Lower leg skin (tissue), 4 donors: Measurements from ENCODE around the gene TFAP2E. TPM values are rescaled to one million over a fixed set of nuclear protein-coding genes. Genes with fewer than 3 reads are reported as not detected.

Experiments
- DNase-seq, 2 donors: peaks; one replicate each; pipeline ENCODE4 v3.0.0-alpha.2; 2019; ENCODE audit warnings: low spot score in 2 of 2
- H3K4me3 ChIP-seq: fragments of 200-600 bp; sonication (generic); 2 replicates; pipeline ENCODE4 v1.5.1; 2017; ENCODE audit warnings: mild to moderate bottlenecking, low read depth; ENCODE audit not compliant: poor library complexity, severe bottlenecking
- CTCF ChIP-seq, 3 donors: fragments of 450-650 bp; IDR thresholded peaks; one replicate each; pipeline ENCODE4 v1.5.1; 2016; ENCODE audit warnings: antibody characterized with exemption in 3 of 3, mild to moderate bottlenecking in 3 of 3, moderate library complexity in 2 of 3
- POLR2A ChIP-seq, 2 donors: fragments of 450-650 bp; IDR thresholded peaks; one replicate each; pipeline ENCODE4 v1.6.1; 2016 to 2017; ENCODE audit warnings: antibody characterized with exemption in 2 of 2, mild to moderate bottlenecking in 1 of 2, moderate library complexity in 1 of 2
- WGBS, 2 donors: methylation state at CpG; one replicate each; pipeline ENCODE4 v1.1.5; 2018; 5-methylcytosine and 5-hydroxymethylcytosine counted together
- intact Hi-C: fragments of 100-400 bp; cut with DNase I; formaldehyde crosslinking; loops from one replicate; pipeline ENCODE4 v1.15.0; 2023; ENCODE audit warnings: low total_unique reads
- total RNA-seq, 4 donors: library from RNA; depleted of rRNA; stranded (reverse); fragments of >200 nt; gene quantifications; one replicate each; pipeline ENCODE4 v1.1.0, GENCODE V29; 2016

Gene TFAP2E
- total RNA-seq, 4 donors from 2014 or later = 4.2 to 5.7 (median 4.8) TPM

DNA sequence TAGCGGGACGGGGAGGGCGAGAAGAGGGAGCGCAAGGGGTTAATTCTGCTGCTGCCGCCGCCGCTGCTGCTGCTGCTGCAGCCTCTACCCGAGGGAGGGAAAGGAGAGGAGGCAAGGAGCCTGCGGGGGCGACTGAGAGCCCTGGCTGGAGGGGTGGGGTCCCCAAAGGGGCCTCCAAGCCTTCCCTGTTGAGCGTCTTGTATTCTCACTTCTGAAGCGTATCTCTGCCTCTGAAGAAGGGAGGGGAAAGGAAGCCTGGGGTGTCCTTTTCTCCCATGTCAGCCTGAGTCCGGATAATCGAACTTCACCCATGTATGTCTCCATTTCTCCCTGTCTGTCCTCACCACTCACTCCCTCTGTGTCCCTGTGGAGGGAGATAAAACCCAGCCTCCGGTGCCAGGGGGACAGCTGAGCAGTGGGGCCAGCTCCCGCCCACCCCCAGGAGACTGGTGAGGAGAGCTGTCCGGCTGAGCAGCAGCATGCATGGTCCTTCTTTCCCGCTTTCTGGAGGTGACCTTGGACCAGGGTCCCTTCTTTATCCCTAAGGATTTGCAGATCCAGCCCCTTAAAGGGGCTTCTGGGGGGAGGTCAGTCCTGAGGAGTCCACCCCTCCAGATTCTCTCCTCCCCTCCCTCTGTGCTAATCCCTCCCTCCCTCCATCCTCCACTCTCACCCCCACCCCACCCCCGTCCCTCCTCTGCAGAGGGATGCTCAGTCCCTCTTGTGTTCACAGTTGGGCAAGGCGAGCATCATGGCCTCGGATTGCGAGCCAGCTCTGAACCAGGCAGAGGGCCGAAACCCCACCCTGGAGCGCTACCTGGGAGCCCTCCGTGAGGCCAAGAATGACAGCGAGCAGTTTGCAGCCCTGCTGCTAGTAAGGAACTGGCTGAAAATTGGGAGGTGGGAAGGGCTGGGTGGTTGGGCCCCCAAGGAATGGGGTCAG is 14.5 kb upstream of the TFAP2E start:
- peak in 1 of 2 donors; percentile 86 for DNase-seq
- H3K4me3 ChIP-seq = peak overlapping the region; percentile 83
- intact Hi-C loops = no loop called here
- WGBS, 2 donors = 24% methylated on average over 26 of the region's 26 CpGs
- TF ChIP-seq CTCF (IDR thresholded peaks at IDR 0.05) (no peak), POLR2A (IDR thresholded peaks at IDR 0.05) (no peak)

DNA sequence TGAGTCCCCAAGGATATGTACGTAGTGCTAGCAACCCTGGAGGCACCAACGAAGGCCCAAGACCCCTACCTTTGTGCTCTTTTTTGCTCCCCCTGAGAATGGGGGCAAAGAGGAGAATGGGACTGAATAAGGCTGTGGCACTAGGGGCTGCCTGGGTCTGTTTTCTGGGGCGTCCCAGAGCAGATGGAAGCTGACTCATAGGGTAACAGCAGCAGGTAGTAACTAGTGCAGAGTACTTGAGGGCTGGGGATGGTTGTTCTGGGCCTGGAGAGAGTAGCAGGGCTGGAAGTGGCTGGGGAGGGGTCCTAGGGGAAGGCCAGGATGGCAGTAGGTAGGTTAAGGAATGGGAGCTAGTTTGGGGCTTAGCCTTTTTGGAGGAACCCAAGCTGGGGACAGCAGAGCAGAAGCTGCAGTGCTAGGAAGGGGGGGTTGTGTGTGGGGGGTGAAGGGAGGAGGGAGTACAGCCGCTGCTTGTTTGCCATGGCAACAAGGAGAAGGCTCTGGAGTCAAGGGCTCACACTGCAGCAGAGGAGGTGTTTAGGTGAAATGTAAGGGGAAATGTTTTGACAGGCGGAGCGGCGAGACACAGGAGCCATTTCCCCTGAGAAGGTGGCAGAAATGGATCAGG is 13.7 kb upstream of the TFAP2E start:
- no peak for DNase-seq
- no peak for TF ChIP-seq CTCF (IDR thresholded peaks at IDR 0.05)
- intact Hi-C loops = no loop called here
- WGBS, 2 donors = 73 to 75% methylated on average over 7 of the region's 7 CpGs
- no peak overlapping the region for H3K4me3 ChIP-seq

- intact Hi-C loops = loop anchor here (5.0 kb wide), 1 partner anchor 212 kb away; no protein-coding TSS in a partner anchor
- TF ChIP-seq POLR2A (IDR thresholded peaks at IDR 0.05) (no peak), CTCF (IDR thresholded peaks at IDR 0.05) (no peak)
- WGBS, 2 donors = 52 to 55% methylated on average over 35 to 44 of the region's 44 CpGs
- DNase-seq = peak in 1 of 2 donors; percentile 89
- H3K4me3 ChIP-seq = no peak overlapping the region
Observed at GRCh38 chr1:35560256-35561225, 12.6 kb upstream of the TFAP2E start.

- 68% methylated on average over 11 of the region's 11 CpGs for WGBS, 2 donors
- no peak overlapping the region for H3K4me3 ChIP-seq
- TF ChIP-seq CTCF (IDR thresholded peaks at IDR 0.05) (no peak), POLR2A (IDR thresholded peaks at IDR 0.05) (no peak)
- intact Hi-C loops = loop anchor here (5.0 kb wide), 1 partner anchor 211 kb away; no protein-coding TSS in a partner anchor
- DNase-seq = no peak
Observed at GRCh38 chr1:35561297-35561971, 11.7 kb upstream of the TFAP2E start.
